WTC11 (cell line): ENCODE results near the gene ADAMTS2. TPM values are rescaled to one million over a fixed set of nuclear protein-coding genes. Genes with fewer than 3 reads are reported as not detected.

Source experiments
- ATAC-seq: fragments of 200-7000 bp; cut with Tn5 transposase; 2 replicates; pipeline ENCODE4 v1.10.0; 2021; ENCODE audit warnings: mild to moderate bottlenecking, moderate library complexity
- CTCF ChIA-PET: fragments of 300-600 bp; sonication (Branson Sonifier 250); formaldehyde crosslinking; loops from one replicate; lab custom pipeline; 2021; ENCODE audit warnings: antibody characterized with exemption; lab: Charles Lee
- POLR2A ChIA-PET: fragments of 350-600 bp; sonication (Branson Sonifier 250); formaldehyde crosslinking; loops from one replicate; lab custom pipeline; 2021; ENCODE audit warnings: antibody characterized with exemption; lab: Charles Lee
- DNase-seq: peaks from one replicate; pipeline ENCODE4 v3.0.0; 2021; ENCODE audit warnings: low spot score
- H3K27ac Mint-ChIP-seq: 2 replicates; pipeline ENCODE4 v1.8.0; 2021; ENCODE audit warnings: mixed read lengths
- H3K27me3 Mint-ChIP-seq: 2 replicates; pipeline ENCODE4 v1.8.0; 2021; ENCODE audit warnings: low read depth, mild to moderate bottlenecking, moderate library complexity, mixed read lengths
- H3K36me3 Mint-ChIP-seq: 2 replicates; pipeline ENCODE4 v1.8.0; 2021; ENCODE audit warnings: mixed read lengths
- H3K4me1 Mint-ChIP-seq: 2 replicates; pipeline ENCODE4 v1.8.0; 2022; ENCODE audit warnings: mixed read lengths
- H3K4me3 Mint-ChIP-seq: 2 replicates; pipeline ENCODE4 v1.8.0; 2021; ENCODE audit warnings: mild to moderate bottlenecking, moderate library complexity, mixed read lengths
- H3K9me3 Mint-ChIP-seq: 2 replicates; pipeline ENCODE4 v1.8.0; 2021; ENCODE audit warnings: mixed read lengths
- ATF3 ChIP-seq: sonication (generic); formaldehyde crosslinking; conservative IDR thresholded peaks from 2 replicates; pipeline ENCODE4 v1.8.1; 2022; ENCODE audit warnings: mild to moderate bottlenecking, missing genetic modification reagents
- CDX4 ChIP-seq: fragments of 250-450 bp; sonication (Bioruptor Pico); IDR thresholded peaks from 2 replicates; pipeline ENCODE4 v1.9.0; 2021; ENCODE audit warnings: moderate library complexity, mild to moderate bottlenecking, inconsistent platforms, borderline replicate concordance
- ESRRA ChIP-seq: sonication (generic); formaldehyde crosslinking; IDR thresholded peaks from 2 replicates; pipeline ENCODE4 v1.8.1; 2022; ENCODE audit warnings: mild to moderate bottlenecking, missing genetic modification reagents, borderline replicate concordance
- ETV6 ChIP-seq: sonication (generic); formaldehyde crosslinking; IDR thresholded peaks from 2 replicates; pipeline ENCODE4 v1.8.1; 2022; ENCODE audit warnings: mild to moderate bottlenecking, missing genetic modification reagents
- FOXJ3 ChIP-seq: sonication (generic); formaldehyde crosslinking; IDR thresholded peaks from 2 replicates; pipeline ENCODE4 v1.9.0; 2021; ENCODE audit warnings: missing genetic modification reagents, mild to moderate bottlenecking, borderline replicate concordance
- FOXP1 ChIP-seq: sonication (generic); formaldehyde crosslinking; IDR thresholded peaks from 2 replicates; pipeline ENCODE4 v1.8.0; 2022; ENCODE audit warnings: missing genetic modification reagents, mild to moderate bottlenecking, moderate library complexity, borderline replicate concordance
- JAZF1 ChIP-seq: fragments of 250-450 bp; sonication (Bioruptor Pico); IDR thresholded peaks from 2 replicates; pipeline ENCODE4 v1.9.0; 2021; ENCODE audit warnings: moderate library complexity, mild to moderate bottlenecking, inconsistent platforms
- NR1H2 ChIP-seq: sonication (generic); formaldehyde crosslinking; IDR thresholded peaks from 2 replicates; pipeline ENCODE4 v1.9.0; 2021; ENCODE audit warnings: mild to moderate bottlenecking, moderate library complexity, missing genetic modification reagents
- PRRX2 ChIP-seq: fragments of 250-450 bp; sonication (Bioruptor Pico); IDR thresholded peaks from 2 replicates; pipeline ENCODE4 v1.8.0; 2021; ENCODE audit warnings: mild to moderate bottlenecking
- SMAD4 ChIP-seq: sonication (generic); formaldehyde crosslinking; IDR thresholded peaks from 2 replicates; pipeline ENCODE4 v1.8.0; 2022; ENCODE audit warnings: mild to moderate bottlenecking, missing genetic modification reagents
- TP53 ChIP-seq: sonication (generic); formaldehyde crosslinking; IDR thresholded peaks from 2 replicates; pipeline ENCODE4 v1.8.1; 2023; ENCODE audit warnings: mild to moderate bottlenecking, missing genetic modification reagents
- ZNF281 ChIP-seq: sonication (generic); formaldehyde crosslinking; IDR thresholded peaks from 2 replicates; pipeline ENCODE4 v1.8.0; 2023; ENCODE audit warnings: mild to moderate bottlenecking, missing genetic modification reagents
- ZNF396 ChIP-seq: fragments of 250-450 bp; sonication (Bioruptor Pico); IDR thresholded peaks from 2 replicates; pipeline ENCODE4 v1.8.0; 2021; ENCODE audit warnings: mild to moderate bottlenecking, moderate library complexity, borderline replicate concordance
- ZNF512 ChIP-seq: sonication (generic); formaldehyde crosslinking; IDR thresholded peaks from 2 replicates; pipeline ENCODE4 v1.8.1; 2022; ENCODE audit warnings: missing genetic modification reagents, borderline replicate concordance
- total RNA-seq: library from RNA; stranded (reverse); gene quantifications from 3 replicates; pipeline ENCODE4 v1.2.3, GENCODE V29; 2021
- TF ChIP-seq, protein P1 (sequence below): sonication (generic); formaldehyde crosslinking; IDR thresholded peaks from 2 replicates; pipeline ENCODE4 v1.8.0; 2022; ENCODE audit warnings: mild to moderate bottlenecking, missing genetic modification reagents
- TF ChIP-seq, protein P2 (sequence below): fragments of 250-450 bp; sonication (Bioruptor Pico); conservative IDR thresholded peaks from 2 replicates; pipeline ENCODE4 v1.9.0; 2021; ENCODE audit warnings: mild to moderate bottlenecking

ADAMTS2 gene
- total RNA-seq, 1 experiment from 2014 or later = 11.2 TPM

- no peak for ATAC-seq
- H3K9me3 Mint-ChIP-seq = no peaks in the 10 kb centered on the region
- no peak for DNase-seq
Observed at GRCh38 chr5:179208706-179209358, 136.4 kb downstream of the ADAMTS2 start.

More at GRCh38 chr5:179208706-179209358, 136.4 kb downstream of the ADAMTS2 start:
- Mint-ChIP-seq H3K4me1 (peaks cover 4% of the 10 kb centered on the region; the same call in 1 of the 2 replicates), H3K36me3 (no peaks in the 10 kb centered on the region), H3K27ac (no peak overlapping the region), H3K27me3 (no peaks in the 10 kb centered on the region), H3K4me3 (no peak overlapping the region)
- CTCF ChIA-PET = no interaction called here
- POLR2A ChIA-PET = no interaction called here
- TF ChIP-seq SMAD4 (CRISPR knock-in tag) = no peak
- no peak for TF ChIP-seq ATF3 (CRISPR knock-in tag)
- no peak for TF ChIP-seq TP53 (CRISPR knock-in tag)
- TF ChIP-seq JAZF1 (CRISPR knock-in tag) = no peak
- TF ChIP-seq, protein P1, sequence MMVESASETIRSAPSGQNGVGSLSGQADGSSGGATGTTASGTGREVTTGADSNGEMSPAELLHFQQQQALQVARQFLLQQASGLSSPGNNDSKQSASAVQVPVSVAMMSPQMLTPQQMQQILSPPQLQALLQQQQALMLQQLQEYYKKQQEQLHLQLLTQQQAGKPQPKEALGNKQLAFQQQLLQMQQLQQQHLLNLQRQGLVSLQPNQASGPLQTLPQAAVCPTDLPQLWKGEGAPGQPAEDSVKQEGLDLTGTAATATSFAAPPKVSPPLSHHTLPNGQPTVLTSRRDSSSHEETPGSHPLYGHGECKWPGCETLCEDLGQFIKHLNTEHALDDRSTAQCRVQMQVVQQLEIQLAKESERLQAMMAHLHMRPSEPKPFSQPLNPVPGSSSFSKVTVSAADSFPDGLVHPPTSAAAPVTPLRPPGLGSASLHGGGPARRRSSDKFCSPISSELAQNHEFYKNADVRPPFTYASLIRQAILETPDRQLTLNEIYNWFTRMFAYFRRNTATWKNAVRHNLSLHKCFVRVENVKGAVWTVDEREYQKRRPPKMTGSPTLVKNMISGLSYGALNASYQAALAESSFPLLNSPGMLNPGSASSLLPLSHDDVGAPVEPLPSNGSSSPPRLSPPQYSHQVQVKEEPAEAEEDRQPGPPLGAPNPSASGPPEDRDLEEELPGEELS (CRISPR knock-in tag) = no peak
- no peak for TF ChIP-seq FOXP1 (CRISPR knock-in tag)
- no peak for TF ChIP-seq CDX4 (CRISPR knock-in tag)
- TF ChIP-seq ZNF512 (CRISPR knock-in tag) = no peak
- no peak for TF ChIP-seq ZNF281
- no peak for TF ChIP-seq ESRRA
- no peak for TF ChIP-seq PRRX2
- no peak for TF ChIP-seq FOXJ3
- no peak for TF ChIP-seq ZNF396 (CRISPR knock-in tag)
- TF ChIP-seq ETV6 (CRISPR knock-in tag) = no peak
- TF ChIP-seq NR1H2 (CRISPR knock-in tag) = no peak
- TF ChIP-seq, protein P2, sequence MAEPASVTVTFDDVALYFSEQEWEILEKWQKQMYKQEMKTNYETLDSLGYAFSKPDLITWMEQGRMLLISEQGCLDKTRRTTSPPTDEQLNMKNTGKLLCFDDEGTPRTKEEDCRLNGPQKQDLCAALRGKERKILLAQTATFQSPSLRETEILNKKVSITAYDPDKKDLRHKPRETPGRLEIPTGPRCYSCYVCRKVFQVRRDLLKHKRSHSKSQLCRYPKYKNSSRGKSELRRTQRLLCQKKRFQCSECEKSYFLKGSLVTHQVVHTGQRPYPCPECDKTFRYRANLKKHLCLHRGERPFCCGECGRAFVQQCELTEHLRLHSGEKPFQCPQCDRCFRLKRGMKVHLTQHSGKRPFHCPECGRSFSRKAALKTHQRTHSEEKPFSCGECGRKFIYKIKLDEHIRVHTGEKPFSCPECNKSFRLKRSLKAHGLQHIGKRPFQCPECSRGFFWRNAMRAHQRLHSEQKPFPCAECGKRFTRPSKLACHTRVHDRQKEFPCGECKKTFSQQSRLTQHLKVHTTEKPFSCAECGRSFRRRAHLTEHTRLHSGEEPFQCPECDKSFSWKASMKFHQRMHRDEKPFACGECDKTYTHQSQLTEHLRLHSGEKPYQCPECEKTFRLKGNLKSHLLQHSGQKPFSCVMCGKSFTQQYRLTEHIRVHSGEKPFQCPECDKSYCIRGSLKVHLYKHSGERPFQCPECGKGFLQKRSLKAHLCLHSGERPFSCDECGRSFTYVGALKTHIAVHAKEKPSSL (CRISPR knock-in tag) = no peak
